ENCODE data around the gene KIFC1. TPM values are rescaled to one million over a fixed set of nuclear protein-coding genes. Genes with fewer than 3 reads are reported as not detected.

Gene KIFC1
- total and polyA plus RNA-seq, 2 donors (not counting 1 experiment from before 2014, with no cell fraction given), result 0.79 to 1.0 TPM

DNA sequence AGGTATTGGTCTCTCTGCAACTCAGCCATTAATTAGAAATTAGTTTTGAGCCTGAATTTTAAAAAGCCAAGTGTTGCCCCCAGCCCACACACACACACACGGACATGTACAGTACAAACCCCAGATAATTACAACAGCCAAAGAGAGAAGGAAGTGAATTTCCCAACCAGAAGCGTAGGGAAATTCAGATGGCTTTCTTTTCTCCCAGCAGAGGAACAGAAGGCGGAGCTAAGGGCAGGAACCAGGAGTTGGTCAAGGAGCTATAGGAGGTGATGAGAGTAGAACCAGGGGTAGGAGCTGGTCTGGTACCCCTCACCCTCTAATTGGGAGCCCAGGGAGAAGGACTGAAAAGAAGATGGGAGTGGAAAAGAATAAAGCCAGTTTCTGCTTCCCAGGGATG lies 58.8 kb downstream of the KIFC1 start:
- Histone ChIP-seq H4K20me1 (ENCODE audit: control insufficient read depth, insufficient read depth, low read length, poor library complexity, severe bottlenecking) (peaks cover 4% of the 10 kb centered on the region), H3K36me3 (replicated peaks in 1 of 2; ENCODE audit: control extremely low read depth in 1 of 2, control insufficient read depth in 1 of 2, extremely low read depth in 1 of 2, insufficient read depth in 2 of 2, low read length in 1 of 2) (peaks cover 0 to 12% of the 10 kb centered on the region in 2 experiments), H2AFZ (ENCODE audit: insufficient read depth, low read depth, low read length, poor library complexity, severe bottlenecking) (no peak overlapping the region), H3K9me3 (ENCODE audit: control extremely low read depth in 1 of 3, control insufficient read depth in 2 of 3, insufficient read depth in 1 of 3, low read length in 2 of 3) (no peaks in the 10 kb centered on the region), H3K4me1 (ENCODE audit: control insufficient read depth in 2 of 2, insufficient read depth in 2 of 2, low read length in 2 of 2) (peaks cover 12 to 21% of the 10 kb centered on the region in 2 donors), H3K9ac (ENCODE audit: low read length) (no peak overlapping the region), H3K27ac (ENCODE audit: low read length in 2 of 2) (no peak overlapping the region), H3K27me3 (replicated peaks in 1 of 4; ENCODE audit: control extremely low read depth in 1 of 4, control insufficient read depth in 3 of 4, insufficient read depth in 4 of 4, low read length in 3 of 4) (no peaks in the 10 kb centered on the region), H3K4me3 (ENCODE audit: control extremely low read depth in 1 of 5, extremely low read depth in 1 of 5, insufficient read depth in 1 of 5, low read depth in 2 of 5, low read length in 4 of 5) (no peak overlapping the region), H3K79me2 (ENCODE audit: control insufficient read depth, insufficient read depth, low read length) (peaks cover 28% of the 10 kb centered on the region), H3K4me2 (replicated peaks; ENCODE audit: low read depth, low read length, poor library complexity, severe bottlenecking) (no peak overlapping the region)
- no peaks in the 10 kb centered on the region for H3K27me3 Mint-ChIP-seq
- intact Hi-C loops (cut with micrococcal nuclease), result no loop called here
- H3K9me3 Mint-ChIP-seq (ENCODE audit: insufficient read depth), result no peaks in the 10 kb centered on the region
- 100% methylated on average over 1 of the region's 3 CpGs for WGBS (ENCODE audit: insufficient coverage)
- DNase-seq (no peak), ATAC-seq (ENCODE audit: low read depth) (no peak)
- H3K27ac Mint-ChIP-seq, result no peak overlapping the region
- TF ChIP-seq, protein P1, sequence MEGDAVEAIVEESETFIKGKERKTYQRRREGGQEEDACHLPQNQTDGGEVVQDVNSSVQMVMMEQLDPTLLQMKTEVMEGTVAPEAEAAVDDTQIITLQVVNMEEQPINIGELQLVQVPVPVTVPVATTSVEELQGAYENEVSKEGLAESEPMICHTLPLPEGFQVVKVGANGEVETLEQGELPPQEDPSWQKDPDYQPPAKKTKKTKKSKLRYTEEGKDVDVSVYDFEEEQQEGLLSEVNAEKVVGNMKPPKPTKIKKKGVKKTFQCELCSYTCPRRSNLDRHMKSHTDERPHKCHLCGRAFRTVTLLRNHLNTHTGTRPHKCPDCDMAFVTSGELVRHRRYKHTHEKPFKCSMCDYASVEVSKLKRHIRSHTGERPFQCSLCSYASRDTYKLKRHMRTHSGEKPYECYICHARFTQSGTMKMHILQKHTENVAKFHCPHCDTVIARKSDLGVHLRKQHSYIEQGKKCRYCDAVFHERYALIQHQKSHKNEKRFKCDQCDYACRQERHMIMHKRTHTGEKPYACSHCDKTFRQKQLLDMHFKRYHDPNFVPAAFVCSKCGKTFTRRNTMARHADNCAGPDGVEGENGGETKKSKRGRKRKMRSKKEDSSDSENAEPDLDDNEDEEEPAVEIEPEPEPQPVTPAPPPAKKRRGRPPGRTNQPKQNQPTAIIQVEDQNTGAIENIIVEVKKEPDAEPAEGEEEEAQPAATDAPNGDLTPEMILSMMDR (IDR thresholded peaks at IDR 0.05), result no peak
- TF ChIP-seq EZH2 (IDR thresholded peaks at IDR 0.05; ENCODE audit: borderline replicate concordance, insufficient read depth, low read depth, low read length, poor library complexity, severe bottlenecking), result no peak
- CTCF ChIA-PET, result interaction anchor here (1.4 to 1.6 kb wide), 2 partner anchors 19 to 25 kb away, joined by 4 to 5 read pairs; no protein-coding TSS in a partner anchor
- POLR2A ChIA-PET, result interaction anchor here (0.7 kb wide), 1 partner anchor 14 kb away, joined by 3 read pairs; no protein-coding TSS in a partner anchor
- H3K4me1 Mint-ChIP-seq, result peaks cover 26% of the 10 kb centered on the region
- no peak overlapping the region for H3K4me3 Mint-ChIP-seq

DNA sequence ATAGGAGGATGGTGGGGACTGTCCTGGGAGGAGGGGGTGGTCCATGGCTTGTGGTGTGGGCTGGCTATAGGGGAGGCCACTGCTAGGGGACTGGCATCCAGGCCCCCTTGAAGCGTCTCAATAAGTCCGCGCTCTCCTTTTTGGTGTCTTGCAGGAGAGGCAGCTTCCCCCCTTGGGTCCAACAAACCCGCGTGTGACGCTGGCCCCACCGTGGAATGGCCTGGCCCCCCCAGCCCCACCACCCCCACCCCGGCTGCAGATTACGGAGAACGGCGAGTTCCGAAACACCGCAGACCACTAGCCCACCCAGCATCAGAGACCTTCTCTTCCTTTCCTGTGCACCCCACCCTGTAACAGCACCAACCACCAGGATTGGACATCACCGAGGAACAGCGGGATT lies 60.0 kb downstream of the KIFC1 start:
- Histone ChIP-seq H3K4me1 (ENCODE audit: control insufficient read depth in 2 of 2, insufficient read depth in 2 of 2, low read length in 2 of 2) (peaks cover 12 to 21% of the 10 kb centered on the region in 2 donors), H3K27me3 (replicated peaks in 1 of 4; ENCODE audit: control extremely low read depth in 1 of 4, control insufficient read depth in 3 of 4, insufficient read depth in 4 of 4, low read length in 3 of 4) (no peaks in the 10 kb centered on the region), H3K79me2 (ENCODE audit: control insufficient read depth, insufficient read depth, low read length) (peaks cover 39% of the 10 kb centered on the region), H3K9me3 (ENCODE audit: control extremely low read depth in 1 of 3, control insufficient read depth in 2 of 3, insufficient read depth in 1 of 3, low read length in 2 of 3) (no peaks in the 10 kb centered on the region), H3K4me2 (replicated peaks; ENCODE audit: low read depth, low read length, poor library complexity, severe bottlenecking) (no peak overlapping the region), H3K36me3 (replicated peaks in 1 of 2; ENCODE audit: control extremely low read depth in 1 of 2, control insufficient read depth in 1 of 2, extremely low read depth in 1 of 2, insufficient read depth in 2 of 2, low read length in 1 of 2) (peaks cover 0 to 11% of the 10 kb centered on the region in 2 experiments), H4K20me1 (ENCODE audit: control insufficient read depth, insufficient read depth, low read length, poor library complexity, severe bottlenecking) (peaks cover 4% of the 10 kb centered on the region), H3K27ac (ENCODE audit: low read length in 2 of 2) (no peak overlapping the region), H3K4me3 (ENCODE audit: control extremely low read depth in 1 of 5, extremely low read depth in 1 of 5, insufficient read depth in 1 of 5, low read depth in 2 of 5, low read length in 4 of 5) (no peak overlapping the region), H3K9ac (ENCODE audit: low read length) (no peak overlapping the region), H2AFZ (ENCODE audit: insufficient read depth, low read depth, low read length, poor library complexity, severe bottlenecking) (no peak overlapping the region)
- peaks cover 30% of the 10 kb centered on the region for H3K4me1 Mint-ChIP-seq
- no peaks in the 10 kb centered on the region for H3K27me3 Mint-ChIP-seq
- CTCF ChIA-PET, result no interaction called here
- intact Hi-C loops (cut with micrococcal nuclease), result no loop called here
- H3K4me3 Mint-ChIP-seq, result no peak overlapping the region
- no peak for TF ChIP-seq EZH2 (IDR thresholded peaks at IDR 0.05; ENCODE audit: borderline replicate concordance, insufficient read depth, low read depth, low read length, poor library complexity, severe bottlenecking)
- TF ChIP-seq, protein P1 (IDR thresholded peaks at IDR 0.05), result no peak
- POLR2A ChIA-PET, result no interaction called here
- no peak for DNase-seq
- no peak for ATAC-seq (ENCODE audit: low read depth)
- WGBS (ENCODE audit: insufficient coverage), result 98% methylated on average over 8 of the region's 15 CpGs
- no peaks in the 10 kb centered on the region for H3K9me3 Mint-ChIP-seq (ENCODE audit: insufficient read depth)
- H3K27ac Mint-ChIP-seq, result no peak overlapping the region

All from B cell (primary cell).